GOT3 (cell line): Measurements from ENCODE around the gene RRH.

Experiments
- DNase-seq: peaks from one replicate; lab custom pipeline; 2025; ENCODE audit warnings: mixed read lengths; lab: John Stamatoyannopoulos, UW

The RRH gene

DNA sequence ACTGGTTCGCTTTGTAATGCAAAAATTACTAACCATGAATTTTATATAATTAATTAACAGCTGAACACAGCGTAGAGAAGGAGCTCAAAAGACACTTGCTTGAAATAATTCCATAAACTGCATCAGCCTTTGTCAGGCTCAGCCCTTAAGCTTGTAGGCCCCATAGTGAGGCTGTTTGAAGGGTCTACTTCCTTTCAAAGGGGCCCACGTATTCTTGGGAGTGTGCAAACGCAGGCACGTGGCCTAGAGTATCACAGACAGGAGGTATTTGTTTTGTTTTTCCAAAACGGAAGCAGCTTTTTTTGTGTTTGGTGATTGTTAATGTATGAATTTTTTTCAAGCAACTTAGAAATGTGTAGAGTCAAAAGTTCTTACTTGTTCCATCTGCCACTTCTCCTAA is 59.3 kb downstream of the RRH start:
- DNase-seq = no peak

DNA sequence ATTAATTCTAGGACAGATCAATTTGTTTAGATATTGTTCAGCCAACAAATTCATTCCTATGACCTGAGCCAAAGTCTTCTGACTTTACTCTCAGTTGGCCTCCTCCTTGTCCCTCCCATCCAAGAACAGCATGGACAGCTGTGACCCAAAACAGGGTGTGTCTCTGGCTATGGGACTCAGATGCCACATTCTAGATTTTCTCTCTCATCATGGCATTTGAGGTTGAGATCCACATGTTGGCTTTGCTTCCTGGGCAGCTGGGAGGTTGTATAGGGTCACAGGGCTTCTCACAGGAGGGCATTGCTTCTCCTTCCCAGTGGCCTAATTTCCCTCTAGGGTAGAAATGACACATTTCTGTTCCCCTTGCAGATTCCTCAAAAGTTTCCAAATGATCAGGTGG is 62.3 kb downstream of the RRH start:
- DNase-seq = no peak
